Adipocyte (in vitro differentiated cells): Measurements from ENCODE around the gene CDH11.

Experiments
- DNase-seq: peaks from one replicate; pipeline ENCODE4 v3.0.0-alpha.2; 2015; ENCODE audit warnings: low read depth
- H3K27me3 ChIP-seq: replicated peaks from 2 replicates; pipeline ENCODE4 v1.7.0; 2013; ENCODE audit warnings: mild to moderate bottlenecking, low read length, moderate library complexity; ENCODE audit not compliant: control insufficient read depth, insufficient read depth
- H3K36me3 ChIP-seq: 2 replicates; pipeline ENCODE4 v1.7.0; 2013; ENCODE audit warnings: low read length, mild to moderate bottlenecking, moderate library complexity; ENCODE audit not compliant: control insufficient read depth, insufficient read depth, severe bottlenecking
- H3K4me1 ChIP-seq: 2 replicates; pipeline ENCODE4 v1.7.0; 2013; ENCODE audit warnings: mild to moderate bottlenecking, low read length, moderate library complexity; ENCODE audit not compliant: control insufficient read depth, insufficient read depth
- H3K4me3 ChIP-seq: 2 replicates; pipeline ENCODE4 v1.7.0; 2013; ENCODE audit warnings: mild to moderate bottlenecking, low read length, moderate library complexity
- H3K9ac ChIP-seq: 2 replicates; pipeline ENCODE4 v1.7.0; 2013; ENCODE audit warnings: mild to moderate bottlenecking, low read length, moderate library complexity
- H3K9me3 ChIP-seq: 2 replicates; pipeline ENCODE4 v1.7.0; 2013; ENCODE audit warnings: mild to moderate bottlenecking, low read length, moderate library complexity; ENCODE audit not compliant: control insufficient read depth

Gene CDH11

DNA sequence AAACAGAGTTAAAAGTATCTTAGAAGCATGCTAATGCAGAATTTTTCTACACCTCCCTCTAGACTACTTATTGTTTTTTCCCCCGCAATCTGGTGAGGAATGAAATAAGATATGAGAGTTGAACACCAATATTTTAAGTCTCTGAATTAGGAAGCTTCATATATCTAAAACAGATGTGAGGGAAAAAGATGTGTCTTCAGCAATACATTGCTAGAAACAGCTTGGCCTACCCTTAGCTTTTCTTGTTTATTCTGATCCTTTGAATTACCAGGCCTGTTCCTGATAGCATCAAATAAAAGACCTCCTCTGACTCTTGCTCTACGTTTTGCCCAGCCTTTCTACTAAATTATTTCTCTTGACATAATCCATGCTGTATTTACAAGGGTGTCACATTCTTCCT, 221.8 kb downstream of the CDH11 start:
- H3K27me3 ChIP-seq: no peaks in the 10 kb centered on the region
- no peak overlapping the region for H3K9ac ChIP-seq
- H3K4me1 ChIP-seq: peaks cover 6% of the 10 kb centered on the region

GRCh38 chr16:64898159-64898558, 223.7 kb downstream of the CDH11 start:
- H3K27me3 ChIP-seq: no peaks in the 10 kb centered on the region

More for the DNA sequence above, 221.8 kb downstream of the CDH11 start:
- no peak overlapping the region for H3K4me3 ChIP-seq
- peak; percentile 61 for DNase-seq
- H3K36me3 ChIP-seq: no peaks in the 10 kb centered on the region
- H3K9me3 ChIP-seq: no peaks in the 10 kb centered on the region

More at GRCh38 chr16:64898159-64898558, 223.7 kb downstream of the CDH11 start:
- H3K36me3 ChIP-seq: no peaks in the 10 kb centered on the region
- no peak for DNase-seq
- H3K9me3 ChIP-seq: no peaks in the 10 kb centered on the region
- no peak overlapping the region for H3K4me3 ChIP-seq
- peaks cover 11% of the 10 kb centered on the region for H3K4me1 ChIP-seq
- no peak overlapping the region for H3K9ac ChIP-seq
